H1 (cell line): Measurements from ENCODE around the gene HOXB5. TPM values are rescaled to one million over a fixed set of nuclear protein-coding genes. Genes with fewer than 3 reads are reported as not detected.

Source experiments
- CTCF ChIA-PET: fragments of 300-600 bp; sonication (Branson Sonifier 250); formaldehyde crosslinking; loops from one replicate; lab custom pipeline; 2021; ENCODE audit not compliant: partially characterized antibody; lab: Charles Lee
- POLR2A ChIA-PET: fragments of 300-600 bp; sonication (Branson Sonifier 250); formaldehyde crosslinking; loops from one replicate; lab custom pipeline; 2021; ENCODE audit warnings: inconsistent platforms; ENCODE audit not compliant: partially characterized antibody; lab: Charles Lee
- DNase-seq, 2 experiments: peaks; one replicate each; pipeline versions ENCODE4 v3.0.0 to v3.0.0-alpha.2; 2010 to 2022; ENCODE audit warnings: low spot score in 2 of 2, low read depth in 1 of 2, mixed read lengths in 1 of 2
- FAIRE-seq: peaks from 2 replicates; lab custom pipeline; 2011; peaks lifted over from hg19 to GRCh38; lab: Jason Lieb, UNC
- H2AFZ ChIP-seq: 2 replicates; pipeline ENCODE4 v1.8.1; 2012; ENCODE audit warnings: low read length, inconsistent platforms
- H2AK5ac ChIP-seq: 2 replicates; pipeline ENCODE4 v1.6.1; 2013; ENCODE audit warnings: low read depth, low read length
- H2BK120ac ChIP-seq: replicated peaks from 2 replicates; pipeline ENCODE3; 2013; ENCODE audit warnings: low read depth, low read length, inconsistent platforms
- H2BK12ac ChIP-seq: 2 replicates; pipeline ENCODE4 v1.6.1; 2013; ENCODE audit warnings: low read depth, low read length
- H2BK15ac ChIP-seq: 2 replicates; pipeline ENCODE4 v1.6.1; 2013; ENCODE audit warnings: low read length
- H2BK20ac ChIP-seq: 2 replicates; pipeline ENCODE4 v1.6.1; 2013; ENCODE audit warnings: low read length
- H2BK5ac ChIP-seq: 2 replicates; pipeline ENCODE4 v1.6.1; 2013; ENCODE audit warnings: low read depth, low read length
- H3K14ac ChIP-seq: 2 replicates; pipeline ENCODE4 v1.6.1; 2013; ENCODE audit warnings: inconsistent platforms; ENCODE audit not compliant: insufficient read length
- H3K18ac ChIP-seq: 2 replicates; pipeline ENCODE4 v1.6.1; 2013; ENCODE audit warnings: low read length; ENCODE audit errors: extremely low read depth
- H3K23ac ChIP-seq: 2 replicates; pipeline ENCODE4 v1.6.1; 2013; ENCODE audit warnings: inconsistent platforms; ENCODE audit not compliant: insufficient read length
- H3K23me2 ChIP-seq: 2 replicates; pipeline ENCODE4 v1.6.1; 2013; ENCODE audit warnings: low read depth, low read length
- H3K27ac ChIP-seq: 2 replicates; pipeline ENCODE4 v1.6.1; 2011; ENCODE audit warnings: low read depth, low read length, inconsistent platforms
- H3K27me3 ChIP-seq, 4 experiments: replicated peaks in 1 of 4; 1 replicate in 1 of 4; 2 replicates in 3 of 4; pipeline versions ENCODE4 v1.6.1 to v1.8.1; 2011 to 2013; ENCODE audit warnings: low read length in 3 of 4, mild to moderate bottlenecking in 3 of 4, inconsistent platforms in 2 of 4, mixed read lengths in 2 of 4, moderate library complexity in 1 of 4; ENCODE audit not compliant: control insufficient read depth in 3 of 4, insufficient read depth in 3 of 4; ENCODE audit errors: extremely low read depth in 1 of 4
- H3K36me3 ChIP-seq, 4 experiments: 2 replicates each; pipeline versions ENCODE4 v1.6.1 to v1.8.1; 2011 to 2013; ENCODE audit warnings: mild to moderate bottlenecking in 4 of 4, low read length in 3 of 4, moderate library complexity in 2 of 4, control low read depth in 1 of 4, inconsistent platforms in 1 of 4; ENCODE audit not compliant: insufficient read depth in 4 of 4, control insufficient read depth in 2 of 4
- H3K4ac ChIP-seq: replicated peaks from 2 replicates; pipeline ENCODE3; 2013; ENCODE audit warnings: low read length, low read depth, mixed read lengths, inconsistent platforms; ENCODE audit not compliant: insufficient read length
- H3K4me1 ChIP-seq, 4 experiments: replicated peaks in 1 of 4; 1 replicate in 1 of 4; 2 replicates in 3 of 4; pipeline versions ENCODE4 v1.6.1 to v1.8.1; 2011 to 2013; ENCODE audit warnings: low read length in 3 of 4, inconsistent platforms in 2 of 4, mixed read lengths in 1 of 4; ENCODE audit not compliant: insufficient read depth in 4 of 4, control insufficient read depth in 3 of 4
- H3K4me2 ChIP-seq, 2 experiments: 2 replicates each; pipeline versions ENCODE4 v1.6.1 to v1.8.1; 2011 to 2013; ENCODE audit warnings: low read depth in 2 of 2, low read length in 2 of 2, control low read depth in 1 of 2, inconsistent platforms in 1 of 2, mild to moderate bottlenecking in 1 of 2; ENCODE audit not compliant: insufficient read depth in 1 of 2
- H3K4me3 ChIP-seq, 4 experiments: fragments of 200-600, 300-600 bp in 1 of 4; sonication (generic), shearing (Covaris generic), sonication (Bioruptor Twin) in 1 of 4; 2 replicates each; pipeline versions ENCODE4 v1.5.1 to v1.8.1; 2011 to 2016; ENCODE audit warnings: low read length in 4 of 4, low read depth in 3 of 4, control low read depth in 2 of 4, inconsistent platforms in 2 of 4, mild to moderate bottlenecking in 2 of 4, mixed read lengths in 1 of 4, moderate library complexity in 1 of 4; ENCODE audit not compliant: insufficient read depth in 2 of 4; ENCODE audit errors: extremely low read depth in 1 of 4
- H3K56ac ChIP-seq: replicated peaks from 2 replicates; pipeline ENCODE3; 2013; ENCODE audit warnings: low read depth, mild to moderate bottlenecking, mixed read lengths, low read length, inconsistent platforms; ENCODE audit not compliant: insufficient read length
- H3K79me1 ChIP-seq: 2 replicates; pipeline ENCODE4 v1.6.1; 2013; ENCODE audit warnings: low read depth, low read length, control low read depth
- H3K79me2 ChIP-seq, 2 experiments: 2 replicates each; pipeline versions ENCODE4 v1.6.1 to v1.8.1; 2012 to 2013; ENCODE audit warnings: low read length in 2 of 2, mild to moderate bottlenecking in 2 of 2, inconsistent platforms in 1 of 2; ENCODE audit not compliant: insufficient read depth in 2 of 2, control insufficient read depth in 1 of 2
- H3K9ac ChIP-seq, 4 experiments: replicated peaks in 1 of 4; 1 replicate in 1 of 4; 2 replicates in 3 of 4; pipeline versions ENCODE4 v1.6.1 to v1.8.1; 2011 to 2013; ENCODE audit warnings: low read depth in 3 of 4, low read length in 3 of 4, control low read depth in 2 of 4, mild to moderate bottlenecking in 2 of 4, moderate library complexity in 2 of 4, inconsistent platforms in 1 of 4; ENCODE audit errors: extremely low read depth in 1 of 4
- H3K9me3 ChIP-seq, 2 experiments: 2 replicates each; pipeline versions ENCODE4 v1.6.1 to v1.8.1; 2012 to 2013; ENCODE audit warnings: mild to moderate bottlenecking in 2 of 2, moderate library complexity in 2 of 2, control low read depth in 1 of 2, inconsistent platforms in 1 of 2, low read depth in 1 of 2, low read length in 1 of 2, mixed read lengths in 1 of 2; ENCODE audit not compliant: insufficient read depth in 2 of 2
- H4K20me1 ChIP-seq, 2 experiments: replicated peaks in 1 of 2; 2 replicates each; pipeline versions ENCODE3 to v1.8.1; 2011 to 2013; ENCODE audit warnings: inconsistent platforms in 2 of 2, low read length in 2 of 2, mild to moderate bottlenecking in 1 of 2; ENCODE audit not compliant: insufficient read depth in 2 of 2, control insufficient read depth in 1 of 2
- H4K5ac ChIP-seq: 2 replicates; pipeline ENCODE4 v1.6.1; 2013; ENCODE audit warnings: low read length, low read depth, mixed read lengths, inconsistent platforms; ENCODE audit not compliant: insufficient read length
- H4K8ac ChIP-seq: 2 replicates; pipeline ENCODE4 v1.8.0; 2013; ENCODE audit warnings: mild to moderate bottlenecking, moderate library complexity, low read length, inconsistent platforms; ENCODE audit not compliant: insufficient read depth; ENCODE audit errors: extremely low read depth
- H4K91ac ChIP-seq: replicated peaks from 2 replicates; pipeline ENCODE3; 2013; ENCODE audit warnings: low read length, mixed read lengths, inconsistent platforms; ENCODE audit not compliant: insufficient read length
- RNF2 ChIP-seq: fragments of 200-900, 300-1000 bp; sonication (generic); IDR thresholded peaks from 2 replicates; pipeline ENCODE4 v1.7.1; 2016; ENCODE audit warnings: borderline replicate concordance, low read depth, mild to moderate bottlenecking, antibody characterized with exemption, low read length; ENCODE audit not compliant: poor library complexity, severe bottlenecking; ENCODE audit errors: missing control alignments
- WGBS, 2 experiments: shearing (Covaris generic) in 1 of 2; methylation state at CpG; one replicate each; pipeline versions ENCODE4 v1.1.6 to v1.1.7; 2013 to 2015; ENCODE audit warnings: low lambda C conversion rate in 2 of 2, mixed read lengths in 2 of 2, inconsistent platforms in 1 of 2, low coverage in 1 of 2, missing lambda C conversion rate in 1 of 2; ENCODE audit not compliant: insufficient replicate concordance in 2 of 2, insufficient coverage in 1 of 2, insufficient read length in 1 of 2; ENCODE audit errors: extremely low coverage in 1 of 2, missing lambda C conversion rate in 1 of 2; 5-methylcytosine and 5-hydroxymethylcytosine counted together
- polyA plus RNA-seq, 7 experiments: library from polyadenylated mRNA; depleted of rRNA in 3 of 7; stranded (reverse) in 5 of 7; unstranded in 2 of 7; fragments of >200 nt in 5 of 7; fragments of 200-250 nt in 2 of 7; gene quantifications; 1 replicate in 5 of 7; 2 replicates in 1 of 7; 4 replicates in 1 of 7; pipeline versions ENCODE4 v1.2.1 to v1.2.3, GENCODE V29; 2011 to 2013; ENCODE audit warnings: missing spikeins in 2 of 7, mixed read lengths in 2 of 7
- total RNA-seq: library from RNA; stranded (reverse); fragmentation: NEBNext Ultra II Directional; extraction: Animal tissue kit (Norgen Biotek cat#: 25700); gene quantifications from 2 replicates; pipeline ENCODE4 v1.2.1, GENCODE V29; 2021
- TF ChIP-seq, protein P1 (sequence below): IDR thresholded peaks from 2 replicates; pipeline ENCODE4 v1.6.1; 2012; ENCODE audit warnings: inconsistent platforms

The HOXB5 gene
- total and polyA plus RNA-seq, 2 of the 8 experiments (the other 6 are each of a cell fraction or from before 2014, with no cell fraction given), result not detected

DNA sequence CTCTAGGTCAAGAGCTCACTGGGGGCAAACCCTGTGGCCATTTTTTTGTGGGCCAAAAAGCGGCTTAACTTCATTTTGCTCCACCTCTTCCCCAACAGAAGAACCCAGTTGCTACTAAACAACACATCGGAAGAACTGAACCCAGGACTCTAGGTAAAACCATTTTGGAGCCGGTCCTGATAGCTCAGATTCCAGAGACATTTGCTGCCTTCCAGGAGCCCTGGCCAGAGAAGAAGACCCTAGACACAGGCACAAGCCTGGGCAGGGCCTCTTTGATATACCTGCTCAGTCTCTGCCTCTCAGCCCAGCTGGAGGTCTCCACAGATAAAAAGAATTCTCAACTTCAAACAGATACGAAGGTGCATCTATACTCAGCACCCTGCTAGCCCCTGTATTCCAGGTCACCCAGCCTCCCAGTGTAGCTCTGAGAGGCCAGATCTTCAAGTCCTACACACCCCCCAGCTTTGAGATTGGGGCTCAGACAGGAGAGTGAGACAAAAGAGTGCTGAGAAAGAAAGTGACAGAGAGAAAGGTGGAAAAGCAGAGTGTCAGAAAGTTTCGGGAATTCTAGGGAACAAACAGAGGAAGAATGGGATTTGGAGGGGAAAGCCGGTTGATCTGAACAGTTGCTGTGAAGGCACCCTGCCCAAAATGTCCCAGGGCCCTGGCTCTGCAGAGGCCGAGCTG, 39.1 kb upstream of the HOXB5 start:
- peaks cover 0 to 5% (median 1%) of the 10 kb centered on the region in 4 experiments; a peak in 3 of 7 replicates for H3K4me1 ChIP-seq
- FAIRE-seq, result no peak
- H3K23ac ChIP-seq, result no peak overlapping the region
- H2BK12ac ChIP-seq, result peak overlapping the region; percentile 68
- H2AK5ac ChIP-seq, result no peak overlapping the region
- no peak overlapping the region for H3K14ac ChIP-seq
- WGBS, 2 experiments, result 29% methylated on average over 7 of the region's 7 CpGs; no CpG with 5 or more reads in 1 of the 2 experiments
- H3K36me3 ChIP-seq, result no peaks in the 10 kb centered on the region; a peak in 1 of 8 replicates
- TF ChIP-seq, protein P1, sequence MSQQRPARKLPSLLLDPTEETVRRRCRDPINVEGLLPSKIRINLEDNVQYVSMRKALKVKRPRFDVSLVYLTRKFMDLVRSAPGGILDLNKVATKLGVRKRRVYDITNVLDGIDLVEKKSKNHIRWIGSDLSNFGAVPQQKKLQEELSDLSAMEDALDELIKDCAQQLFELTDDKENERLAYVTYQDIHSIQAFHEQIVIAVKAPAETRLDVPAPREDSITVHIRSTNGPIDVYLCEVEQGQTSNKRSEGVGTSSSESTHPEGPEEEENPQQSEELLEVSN, result no peak
- peak; percentile 50 for TF ChIP-seq RNF2
- H3K23me2 ChIP-seq, result 0 out of 2 replicates have a peak, but pooled peaks cover 2% of the 10 kb centered on the region
- no peak overlapping the region for H3K27ac ChIP-seq
- H4K91ac ChIP-seq, result no peak overlapping the region
- no peak overlapping the region for H3K4ac ChIP-seq
- no peaks in the 10 kb centered on the region for H3K79me2 ChIP-seq
- no peak overlapping the region for H4K5ac ChIP-seq
- no peak overlapping the region for H2BK5ac ChIP-seq
- no peak overlapping the region for H3K56ac ChIP-seq
- CTCF ChIA-PET, result interaction anchor here (0.7 to 1.9 kb wide), 11 partner anchors 11 to 246 kb away, joined by 3 to 5 read pairs (median 3); no protein-coding TSS in a partner anchor
- POLR2A ChIA-PET, result interaction anchor here (1.0 kb wide), 1 partner anchor 10 kb away, joined by 3 read pairs; no protein-coding TSS in a partner anchor
- no peak overlapping the region for H2AFZ ChIP-seq
- no peak overlapping the region for H3K4me3 ChIP-seq
- no peak overlapping the region for H3K18ac ChIP-seq
- 0 out of 4 replicates have a peak overlapping the region, but pooled peaks of 1 of the 2 experiments have one; percentile 3 for H3K4me2 ChIP-seq
- H4K20me1 ChIP-seq, result peaks cover 40 to 41% of the 10 kb centered on the region in 2 experiments
- H3K9ac ChIP-seq, result no peak overlapping the region
- H2BK20ac ChIP-seq, result no peak overlapping the region
- no peaks in the 10 kb centered on the region for H3K79me1 ChIP-seq
- no peak overlapping the region for H4K8ac ChIP-seq
- H3K9me3 ChIP-seq, result no peaks in the 10 kb centered on the region
- H3K27me3 ChIP-seq, result peaks cover 97 to 100% (median 99%) of the 10 kb centered on the region in 4 experiments
- DNase-seq, result no peak
- H2BK120ac ChIP-seq, result no peak overlapping the region
- H2BK15ac ChIP-seq, result no peak overlapping the region
